Tibial artery (tissue), 4 donors: ENCODE data around the gene LSAMP.
"Not testable (repeated sequence)": the region's sequence is repeated elsewhere in the genome, so short reads cannot be mapped to it uniquely, and the experiment has no call there.

Source experiments
- DNase-seq, 2 donors: peaks; one replicate each; pipeline ENCODE4 v3.0.0-alpha.2; 2019
- H3K27ac ChIP-seq, 2 donors: fragments of 200-600 bp; sonication (generic) in 1 of 2; 1 replicate in 1 of 2; 2 replicates in 1 of 2; pipeline ENCODE4 v1.5.1; 2018 to 2019; ENCODE audit warnings: mild to moderate bottlenecking in 1 of 2
- H3K27me3 ChIP-seq, 2 donors: fragments of 200-600 bp; sonication (generic) in 1 of 2; one replicate each; pipeline versions ENCODE4 v1.5.1 to v1.6.0; 2016 to 2019
- H3K36me3 ChIP-seq, 3 donors: fragments of 200-600 bp; sonication (generic) in 2 of 3; one replicate each; pipeline ENCODE4 v1.5.1; 2016 to 2019; ENCODE audit warnings: mild to moderate bottlenecking in 2 of 3
- H3K4me1 ChIP-seq, 4 donors: fragments of 200-600 bp; sonication (generic) in 2 of 4; 1 replicate in 3 of 4; 2 replicates in 1 of 4; pipeline ENCODE4 v1.5.1; 2016 to 2019
- H3K4me3 ChIP-seq, 2 donors: fragments of 200-600 bp; sonication (generic) in 1 of 2; 1 replicate in 1 of 2; 2 replicates in 1 of 2; pipeline ENCODE4 v1.5.1; 2018 to 2019; ENCODE audit warnings: mild to moderate bottlenecking in 2 of 2
- H3K9me3 ChIP-seq, 3 donors: fragments of 200-600 bp; sonication (generic) in 1 of 3; one replicate each; pipeline ENCODE4 v1.5.1; 2016 to 2019
- intact Hi-C: fragments of 100-400 bp; cut with DNase I; formaldehyde crosslinking; loops from one replicate; pipeline ENCODE4 v1.15.0; 2023; ENCODE audit warnings: low total_unique reads
- TF ChIP-seq, protein P1 (sequence below), 2 experiments: fragments of 200-600 bp in 1 of 2; fragments of 450-650 bp in 1 of 2; IDR thresholded peaks; one replicate each; pipeline ENCODE4 v1.5.1; 2017 to 2019; ENCODE audit warnings: antibody characterized with exemption in 2 of 2, mild to moderate bottlenecking in 1 of 2, moderate library complexity in 1 of 2

LSAMP gene

DNA sequence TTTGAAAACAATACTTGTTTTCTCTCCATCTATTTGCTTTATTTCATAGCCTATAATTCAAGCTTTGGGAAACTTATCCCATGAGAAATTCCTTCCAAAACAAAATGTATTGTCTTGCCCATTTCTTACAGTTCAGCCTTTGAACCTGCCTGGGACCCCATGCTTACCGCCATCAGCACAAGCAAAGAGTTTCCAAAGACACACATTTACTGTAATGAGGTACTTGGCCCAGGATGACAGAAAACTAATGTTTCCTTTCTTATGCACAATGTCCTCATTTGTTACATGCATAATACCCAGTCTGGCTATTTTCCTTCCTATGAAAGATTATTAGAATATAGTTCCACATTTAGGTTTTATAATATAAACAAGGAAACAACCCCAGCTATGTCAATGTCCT lies 641.6 kb downstream of the LSAMP start:
- intact Hi-C loops = no loop called here
- peaks cover 0 to 4% (median 0%) of the 10 kb centered on the region in 4 donors for H3K4me1 ChIP-seq
- H3K27me3 ChIP-seq = no peaks in the 10 kb centered on the region
- TF ChIP-seq, protein P1, sequence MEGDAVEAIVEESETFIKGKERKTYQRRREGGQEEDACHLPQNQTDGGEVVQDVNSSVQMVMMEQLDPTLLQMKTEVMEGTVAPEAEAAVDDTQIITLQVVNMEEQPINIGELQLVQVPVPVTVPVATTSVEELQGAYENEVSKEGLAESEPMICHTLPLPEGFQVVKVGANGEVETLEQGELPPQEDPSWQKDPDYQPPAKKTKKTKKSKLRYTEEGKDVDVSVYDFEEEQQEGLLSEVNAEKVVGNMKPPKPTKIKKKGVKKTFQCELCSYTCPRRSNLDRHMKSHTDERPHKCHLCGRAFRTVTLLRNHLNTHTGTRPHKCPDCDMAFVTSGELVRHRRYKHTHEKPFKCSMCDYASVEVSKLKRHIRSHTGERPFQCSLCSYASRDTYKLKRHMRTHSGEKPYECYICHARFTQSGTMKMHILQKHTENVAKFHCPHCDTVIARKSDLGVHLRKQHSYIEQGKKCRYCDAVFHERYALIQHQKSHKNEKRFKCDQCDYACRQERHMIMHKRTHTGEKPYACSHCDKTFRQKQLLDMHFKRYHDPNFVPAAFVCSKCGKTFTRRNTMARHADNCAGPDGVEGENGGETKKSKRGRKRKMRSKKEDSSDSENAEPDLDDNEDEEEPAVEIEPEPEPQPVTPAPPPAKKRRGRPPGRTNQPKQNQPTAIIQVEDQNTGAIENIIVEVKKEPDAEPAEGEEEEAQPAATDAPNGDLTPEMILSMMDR (IDR thresholded peaks at IDR 0.05) = no peak
- no peak for DNase-seq
- H3K36me3 ChIP-seq = no peaks in the 10 kb centered on the region
- no peak overlapping the region for H3K4me3 ChIP-seq
- H3K9me3 ChIP-seq = no peaks in the 10 kb centered on the region
- H3K27ac ChIP-seq = no peak overlapping the region

DNA sequence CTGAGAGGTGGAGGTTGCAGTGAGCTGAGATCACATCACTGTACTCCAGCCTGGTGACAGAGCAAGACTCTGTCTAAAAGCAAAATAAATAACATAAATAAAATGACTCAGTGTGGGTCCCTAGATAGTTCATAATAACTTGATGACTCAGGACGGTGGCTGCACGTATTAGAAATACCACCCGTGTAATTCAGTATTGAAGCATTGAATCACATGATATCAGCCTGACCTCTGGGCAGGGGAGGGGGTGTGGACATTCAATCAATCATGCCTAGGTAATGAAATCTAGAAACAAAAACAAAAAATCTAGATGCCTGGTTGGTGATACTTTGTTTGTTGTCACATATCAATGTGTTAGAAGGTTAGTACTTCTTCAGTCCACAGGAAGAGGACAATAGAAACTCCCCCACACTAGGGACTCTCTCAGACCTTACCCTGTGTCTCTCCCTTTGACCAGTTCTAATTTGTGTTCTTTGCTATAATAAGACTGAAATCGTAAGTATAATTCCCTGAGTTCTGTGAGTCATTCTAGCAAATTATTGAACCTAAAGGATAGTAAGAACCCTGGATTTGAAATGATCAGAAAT lies 644.7 kb downstream of the LSAMP start:
- no peaks in the 10 kb centered on the region for H3K36me3 ChIP-seq
- no peaks in the 10 kb centered on the region for H3K9me3 ChIP-seq
- no peak overlapping the region for H3K4me3 ChIP-seq
- peaks cover 0 to 4% (median 0%) of the 10 kb centered on the region in 4 donors for H3K4me1 ChIP-seq
- TF ChIP-seq, protein P1 (IDR thresholded peaks at IDR 0.05) = no peak
- H3K27ac ChIP-seq = no peak overlapping the region
- DNase-seq = no peak
- H3K27me3 ChIP-seq = no peaks in the 10 kb centered on the region
- intact Hi-C loops = no loop called here

DNA sequence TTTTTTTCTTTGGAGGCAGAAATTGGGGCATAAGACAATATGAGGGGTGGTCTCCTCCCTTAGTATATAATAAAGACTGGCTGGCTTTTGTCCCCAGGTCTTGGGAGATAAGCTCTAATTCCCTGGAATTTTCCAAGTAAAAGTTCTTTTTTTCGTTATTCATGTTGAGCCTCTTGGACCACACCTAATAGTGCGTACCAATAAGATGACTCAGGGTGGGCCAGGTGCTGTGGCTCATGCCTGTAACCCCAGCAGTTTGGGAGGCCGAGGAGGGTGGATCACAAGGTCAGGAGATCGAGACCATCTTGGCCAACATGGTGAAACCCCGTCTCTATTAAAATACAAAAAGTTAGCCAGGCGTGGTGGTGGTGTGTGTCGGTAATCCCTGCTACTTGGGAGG lies 645.2 kb downstream of the LSAMP start:
- H3K27ac ChIP-seq, H3K27me3 ChIP-seq, H3K4me1 ChIP-seq, H3K4me3 ChIP-seq, DNase-seq, intact Hi-C loops, H3K9me3 ChIP-seq, H3K36me3 ChIP-seq: not testable (repeated sequence)

DNA sequence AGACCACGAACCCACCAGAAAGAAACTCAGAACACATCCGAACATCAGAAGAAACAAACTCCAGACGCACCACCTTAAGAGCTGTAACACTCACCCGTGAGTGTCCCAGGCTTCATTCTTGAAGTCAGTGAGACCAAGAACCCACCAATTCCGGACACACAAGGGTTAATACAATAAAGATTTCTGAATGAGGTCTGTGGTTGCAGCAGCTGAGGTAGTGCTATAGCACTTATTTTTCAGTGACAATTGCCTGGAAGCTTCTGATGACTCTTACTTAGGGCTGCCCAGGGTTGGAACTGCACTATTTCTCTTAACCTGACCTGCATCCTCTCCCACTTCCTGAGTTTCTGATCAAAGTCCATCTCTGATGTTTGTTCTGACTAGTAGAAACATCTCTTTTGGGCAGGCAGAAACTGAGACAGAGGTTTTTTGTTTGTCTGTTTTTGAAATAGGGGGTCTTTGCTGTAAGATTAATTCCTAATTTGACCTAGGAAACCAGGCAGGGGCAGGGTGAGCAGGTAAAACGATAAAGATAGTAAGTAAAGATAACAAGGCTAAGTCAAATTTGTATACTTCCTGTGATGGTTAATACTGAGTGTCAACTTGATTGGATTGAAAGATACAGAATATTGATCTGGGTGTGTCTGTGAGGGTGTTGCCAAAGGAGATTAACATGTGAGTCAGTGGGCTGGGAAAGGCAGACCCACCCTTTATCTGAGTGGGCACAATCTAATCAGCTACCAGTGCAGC lies 652.9 kb downstream of the LSAMP start:
- no peak for DNase-seq
- intact Hi-C loops = no loop called here
- TF ChIP-seq, protein P1 (IDR thresholded peaks at IDR 0.05) = no peak
- H3K4me1 ChIP-seq = no peaks in the 10 kb centered on the region
- no peak overlapping the region for H3K4me3 ChIP-seq
- H3K9me3 ChIP-seq = no peaks in the 10 kb centered on the region
- no peaks in the 10 kb centered on the region for H3K27me3 ChIP-seq
- no peak overlapping the region for H3K27ac ChIP-seq
- H3K36me3 ChIP-seq = no peaks in the 10 kb centered on the region

DNA sequence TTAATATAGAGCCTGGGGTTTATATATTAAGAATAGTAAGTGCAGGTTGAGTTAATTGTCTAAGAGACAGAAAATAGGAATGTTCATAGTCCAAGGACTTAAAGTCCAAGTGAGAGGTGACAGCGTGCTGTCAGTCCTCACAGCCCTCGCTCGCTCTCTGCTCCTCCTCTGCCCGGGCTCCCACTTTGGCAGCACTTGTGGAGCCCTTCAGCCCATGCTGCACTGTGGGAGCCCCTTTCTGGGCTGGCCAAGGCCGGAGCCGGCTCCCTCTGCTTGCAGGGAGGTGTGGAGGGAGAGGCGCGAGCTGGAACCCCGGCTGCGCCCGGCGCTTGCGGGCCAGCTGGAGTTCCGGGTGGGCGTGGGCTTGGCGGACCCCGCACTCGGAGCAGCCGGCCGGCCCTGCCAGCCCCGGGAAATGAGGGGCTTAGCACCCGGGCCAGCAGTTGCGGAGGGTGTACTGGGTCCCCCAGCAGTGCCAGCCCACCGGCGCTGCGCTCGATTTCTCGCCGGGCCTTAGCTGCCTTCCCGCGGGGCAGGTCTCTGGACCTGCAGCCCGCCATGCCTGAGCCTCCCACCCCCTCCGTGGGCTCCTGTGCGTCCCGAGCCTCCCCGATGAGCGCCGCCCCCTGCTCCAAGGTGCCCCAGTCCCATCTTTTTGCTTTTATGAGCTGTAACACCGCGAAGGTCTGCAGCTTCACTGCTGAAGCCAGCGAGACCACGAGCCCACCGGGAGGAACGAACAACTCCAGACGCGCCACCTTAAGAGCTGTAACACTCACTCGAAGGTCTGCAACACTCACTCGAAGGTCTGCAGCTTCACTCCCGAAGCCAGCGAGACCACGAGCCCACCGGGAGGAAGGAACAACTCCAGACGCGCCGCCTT lies 653.8 kb downstream of the LSAMP start:
- H3K4me1 ChIP-seq, H3K27me3 ChIP-seq, H3K9me3 ChIP-seq, H3K36me3 ChIP-seq, H3K27ac ChIP-seq, H3K4me3 ChIP-seq, DNase-seq, intact Hi-C loops: not testable (repeated sequence)

DNA sequence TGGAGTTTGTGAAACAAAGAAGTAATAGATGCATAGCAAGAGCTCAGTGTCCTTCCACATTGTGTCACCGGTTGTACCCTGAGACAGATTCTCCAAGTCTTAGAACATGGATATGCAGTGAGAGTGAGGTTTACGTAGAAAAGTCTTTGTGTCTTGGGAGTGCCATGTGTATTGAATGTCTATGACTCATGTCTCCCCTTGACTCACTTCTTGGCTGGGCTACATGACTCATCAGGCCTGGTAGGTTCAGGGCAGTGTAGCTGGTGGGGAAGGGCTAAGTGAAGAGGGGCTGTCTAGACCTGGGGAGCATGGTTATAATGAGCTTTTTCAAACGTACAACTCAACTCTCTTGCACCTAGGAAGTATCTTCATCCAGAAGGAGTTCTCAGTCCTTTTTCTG lies 654.5 kb downstream of the LSAMP start:
- no peak overlapping the region for H3K4me3 ChIP-seq
- TF ChIP-seq, protein P1 (IDR thresholded peaks at IDR 0.05) = no peak
- intact Hi-C loops = no loop called here
- H3K36me3 ChIP-seq = no peaks in the 10 kb centered on the region
- H3K27me3 ChIP-seq = no peaks in the 10 kb centered on the region
- DNase-seq = no peak
- no peaks in the 10 kb centered on the region for H3K9me3 ChIP-seq
- peaks cover 0 to under 1% (median 0%) of the 10 kb centered on the region in 4 donors for H3K4me1 ChIP-seq
- H3K27ac ChIP-seq = no peak overlapping the region
